Caco-2 (cell line): ENCODE measurements around the gene TFB1M. TPM values are rescaled to one million over a fixed set of nuclear protein-coding genes. Genes with fewer than 3 reads are reported as not detected.
"Not testable (repeated sequence)": the region's sequence is repeated elsewhere in the genome, so short reads cannot be mapped to it uniquely, and the experiment has no call there.

Experiments used
- BruUV-seq: library from RNA; stranded (reverse); fragments of 400-500 nt; replicated peaks from 2 replicates; lab custom pipeline; 2021; lab: Mats Ljungman, UMichigan
- CTCF ChIA-PET: fragments of 300-600 bp; sonication (Branson Sonifier 250); formaldehyde crosslinking; loops from one replicate; lab custom pipeline; 2022; ENCODE audit warnings: antibody characterized with exemption; lab: Charles Lee
- POLR2A ChIA-PET: fragments of 300-600 bp; sonication (Branson Sonifier 250); formaldehyde crosslinking; loops from one replicate; lab custom pipeline; 2022; ENCODE audit warnings: antibody characterized with exemption; lab: Charles Lee
- DNase-seq, 2 experiments: peaks; one replicate each; pipeline versions ENCODE4 v3.0.0 to v3.0.0-alpha.2; 2020 to 2022
- H3K27me3 ChIP-seq: replicated peaks from 2 replicates; pipeline ENCODE4 v1.6.0; 2011; ENCODE audit warnings: low read length; ENCODE audit not compliant: control insufficient read depth, insufficient read depth
- H3K36me3 ChIP-seq: 2 replicates; pipeline ENCODE4 v1.5.1; 2011; ENCODE audit warnings: low read length; ENCODE audit not compliant: control insufficient read depth, insufficient read depth
- H3K4me1 ChIP-seq: fragments of 250-450 bp; sonication (Bioruptor Pico); 2 replicates; pipeline ENCODE4 v1.5.1; 2020; ENCODE audit warnings: mild to moderate bottlenecking
- H3K4me3 ChIP-seq: 2 replicates; pipeline ENCODE4 v1.5.1; 2011; ENCODE audit warnings: low read depth, mild to moderate bottlenecking, control low read depth, low read length
- H3K9me3 ChIP-seq: fragments of 250-450 bp; sonication (Bioruptor Pico); 2 replicates; pipeline ENCODE4 v1.5.1; 2020; ENCODE audit warnings: mild to moderate bottlenecking, moderate library complexity
- H3K27ac Mint-ChIP-seq: one replicate; pipeline ENCODE4 v1.8.0; 2022; ENCODE audit warnings: mixed read lengths; ENCODE audit not compliant: unreplicated experiment
- H3K27me3 Mint-ChIP-seq: one replicate; pipeline ENCODE4 v1.8.0; 2022; ENCODE audit warnings: mixed read lengths; ENCODE audit not compliant: insufficient read depth, unreplicated experiment
- H3K36me3 Mint-ChIP-seq: one replicate; pipeline ENCODE4 v1.8.0; 2022; ENCODE audit warnings: mild to moderate bottlenecking, mixed read lengths; ENCODE audit not compliant: insufficient read depth, unreplicated experiment
- H3K4me1 Mint-ChIP-seq: one replicate; pipeline ENCODE4 v1.8.0; 2022; ENCODE audit warnings: low read depth, mixed read lengths; ENCODE audit not compliant: unreplicated experiment
- H3K4me3 Mint-ChIP-seq: one replicate; pipeline ENCODE4 v1.8.0; 2022; ENCODE audit warnings: mild to moderate bottlenecking, moderate library complexity, mixed read lengths; ENCODE audit not compliant: unreplicated experiment
- H3K9me3 Mint-ChIP-seq: one replicate; pipeline ENCODE4 v1.8.0; 2022; ENCODE audit warnings: mixed read lengths; ENCODE audit not compliant: unreplicated experiment
- CTCF ChIP-seq, 2 experiments: fragments of 200-600 bp in 1 of 2; IDR thresholded peaks; 1 replicate in 1 of 2; 2 replicates in 1 of 2; pipeline versions ENCODE4 v1.5.1 to v1.8.0; 2011 to 2022; ENCODE audit warnings: antibody characterized with exemption in 1 of 2, control low read depth in 1 of 2, inconsistent platforms in 1 of 2, low read depth in 1 of 2, low read length in 1 of 2, mild to moderate bottlenecking in 1 of 2, moderate library complexity in 1 of 2; ENCODE audit not compliant: insufficient read depth in 1 of 2, severe bottlenecking in 1 of 2, unreplicated experiment in 1 of 2
- intact Hi-C: fragments of 100-400 bp; cut with micrococcal nuclease; formaldehyde crosslinking; loops from one replicate; pipeline ENCODE4 v1.10.0; 2022; ENCODE audit not compliant: unreplicated experiment
- total RNA-seq: library from RNA; stranded (reverse); gene quantifications from 2 replicates; pipeline ENCODE4 v1.2.3, GENCODE V29; 2022

The TFB1M gene
- total RNA-seq, 1 experiment from 2014 or later = 35.7 TPM

GRCh38 chr6:155269765-155270164 is 44.5 kb downstream of the TFB1M start:
- H3K27me3 Mint-ChIP-seq = no peaks in the 10 kb centered on the region
- no peaks in the 10 kb centered on the region for H3K9me3 Mint-ChIP-seq
- no peak overlapping the region for H3K4me3 Mint-ChIP-seq
- POLR2A ChIA-PET = no interaction called here
- CTCF ChIA-PET = no interaction called here
- peaks cover 27% of the 10 kb centered on the region for H3K36me3 Mint-ChIP-seq
- peaks cover 6% of the 10 kb centered on the region for H3K4me1 Mint-ChIP-seq
- Histone ChIP-seq H3K27me3 (no peaks in the 10 kb centered on the region), H3K9me3 (no peaks in the 10 kb centered on the region), H3K4me3 (no peak overlapping the region), H3K36me3 (peaks cover 2% of the 10 kb centered on the region), H3K4me1 (peaks cover 5% of the 10 kb centered on the region; the same call in 1 of the 2 replicates)
- TF ChIP-seq CTCF (IDR thresholded peaks at IDR 0.05; ENCODE audit: insufficient read depth in 1 of 2, low read depth in 1 of 2, low read length in 1 of 2, severe bottlenecking in 1 of 2, unreplicated experiment in 1 of 2) = no peak
- intact Hi-C loops = loop anchor here (5.0 kb wide), 2 partner anchors 92 to 342 kb away; no protein-coding TSS in a partner anchor
- no peak for DNase-seq
- no TSS peak for BruUV-seq
- no peak overlapping the region for H3K27ac Mint-ChIP-seq

GRCh38 chr6:155268088-155268867 is 46.0 kb downstream of the TFB1M start:
- not testable (repeated sequence) for H3K36me3 ChIP-seq, H3K27me3 Mint-ChIP-seq, H3K4me3 Mint-ChIP-seq, H3K4me3 ChIP-seq, H3K27ac Mint-ChIP-seq, H3K4me1 ChIP-seq, H3K9me3 ChIP-seq, H3K27me3 ChIP-seq, H3K9me3 Mint-ChIP-seq, BruUV-seq, H3K4me1 Mint-ChIP-seq
- H3K36me3 Mint-ChIP-seq = peaks cover 24% of the 10 kb centered on the region
- peak in 1 of 2 experiments; percentile 26 for DNase-seq
- CTCF ChIA-PET = interaction anchor here (1.1 kb wide), 1 partner anchor 13 kb away, joined by 3 read pairs; no protein-coding TSS in a partner anchor
- POLR2A ChIA-PET = interaction anchor here (0.6 kb wide), 1 partner anchor 45 kb away, joined by 7 read pairs; no protein-coding TSS in a partner anchor
- intact Hi-C loops = loop anchor here (5.0 kb wide), 2 partner anchors 91 to 341 kb away; no protein-coding TSS in a partner anchor
- TF ChIP-seq CTCF (IDR thresholded peaks at IDR 0.05; ENCODE audit: insufficient read depth in 1 of 2, low read depth in 1 of 2, low read length in 1 of 2, severe bottlenecking in 1 of 2, unreplicated experiment in 1 of 2) = peak; percentile 22 to 49

- Mint-ChIP-seq H3K9me3 (no peaks in the 10 kb centered on the region), H3K4me3 (no peak overlapping the region), H3K27ac (no peak overlapping the region), H3K27me3 (no peaks in the 10 kb centered on the region), H3K4me1 (peaks cover under 1% of the 10 kb centered on the region), H3K36me3 (peaks cover 19% of the 10 kb centered on the region)
- BruUV-seq = no TSS peak
- Histone ChIP-seq H3K4me3 (no peak overlapping the region), H3K4me1 (peaks cover 5% of the 10 kb centered on the region; the same call in 1 of the 2 replicates), H3K9me3 (no peaks in the 10 kb centered on the region), H3K27me3 (no peaks in the 10 kb centered on the region), H3K36me3 (peaks cover 1% of the 10 kb centered on the region)
- intact Hi-C loops = loop anchor here (5.0 kb wide), 2 partner anchors 90 to 340 kb away; no protein-coding TSS in a partner anchor
- no peak for TF ChIP-seq CTCF (IDR thresholded peaks at IDR 0.05; ENCODE audit: insufficient read depth in 1 of 2, low read depth in 1 of 2, low read length in 1 of 2, severe bottlenecking in 1 of 2, unreplicated experiment in 1 of 2)
- ChIA-PET POLR2A (no interaction called here), CTCF (interaction anchor here (1.3 kb wide), 1 partner anchor 90 kb away, joined by 3 read pairs; no protein-coding TSS in a partner anchor)
- no peak for DNase-seq
These were observed 46.9 kb downstream of the TFB1M start for GRCh38 chr6:155267411-155267810.
